GM18861 (cell line): Measurements from ENCODE around the gene DCD.

Experiments
- ATAC-seq: cut with Tn5 transposase; IDR thresholded peaks from one replicate; pipeline ENCODE4 v1.9.1; 2021; ENCODE audit not compliant: unreplicated experiment

DCD gene

DNA sequence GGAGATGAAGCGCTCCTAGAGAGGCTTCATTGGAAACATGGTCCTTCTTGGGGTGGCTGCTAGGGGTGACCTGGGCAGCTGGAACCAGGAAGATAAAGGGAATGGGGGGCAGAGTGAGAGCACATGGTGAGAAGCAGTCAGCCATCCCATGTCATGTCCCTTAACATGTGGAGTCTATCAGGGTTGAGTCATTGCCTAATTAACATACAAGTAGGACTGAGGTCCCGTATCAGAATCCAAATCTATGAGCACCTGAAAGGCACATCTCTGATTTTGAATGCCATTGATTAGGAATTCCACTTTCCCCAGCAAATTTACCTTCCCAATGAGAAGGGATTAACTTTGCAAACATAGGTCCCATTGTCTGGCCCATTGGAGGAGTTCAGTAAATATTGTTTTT is 39.4 kb downstream of the DCD start:
- ATAC-seq: no peak

- no peak for ATAC-seq
These were observed 40.0 kb downstream of the DCD start for GRCh38 chr12:54608156-54608555.

GRCh38 chr12:54606556-54606955 is 41.6 kb downstream of the DCD start:
- ATAC-seq: no peak

DNA sequence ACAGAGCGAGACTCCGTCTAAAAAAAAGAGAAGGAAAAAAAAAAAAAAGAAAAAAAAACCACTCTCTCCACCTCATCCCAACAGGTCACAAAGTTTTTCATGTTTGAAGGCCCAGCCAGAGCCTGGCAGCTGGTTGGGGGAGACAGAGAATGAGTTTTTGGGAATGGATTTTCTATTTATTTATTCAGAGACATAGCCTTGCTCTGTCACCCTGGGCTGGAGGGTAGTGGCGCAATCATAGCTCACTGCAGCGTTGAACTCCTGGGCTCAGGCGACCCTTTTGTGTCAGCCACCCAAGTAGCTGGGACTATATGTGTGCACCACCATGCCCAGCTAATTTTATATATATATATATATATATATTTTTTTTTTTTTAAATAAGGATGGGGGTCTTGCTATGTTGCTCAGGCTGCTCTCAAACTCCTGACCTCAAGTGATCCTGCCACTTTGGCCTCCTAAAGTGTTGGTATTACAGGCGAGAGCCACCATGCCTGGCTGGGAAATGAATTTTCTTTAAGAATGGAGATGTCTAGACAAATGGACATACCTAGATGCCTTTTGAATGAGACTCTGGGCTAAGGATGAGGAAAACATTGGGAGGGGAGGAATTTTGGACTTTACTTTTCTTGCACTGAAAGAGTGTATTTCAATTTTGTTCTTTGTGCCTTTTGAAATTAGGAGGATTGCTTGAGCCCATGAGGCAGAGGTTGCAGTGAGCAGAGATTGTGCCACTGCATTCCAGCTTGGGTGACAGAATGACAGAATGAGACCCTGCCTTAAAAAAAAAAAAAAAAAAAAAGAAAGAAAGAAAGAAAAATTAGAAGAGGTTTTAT is 42.8 kb downstream of the DCD start:
- no peak for ATAC-seq

DNA sequence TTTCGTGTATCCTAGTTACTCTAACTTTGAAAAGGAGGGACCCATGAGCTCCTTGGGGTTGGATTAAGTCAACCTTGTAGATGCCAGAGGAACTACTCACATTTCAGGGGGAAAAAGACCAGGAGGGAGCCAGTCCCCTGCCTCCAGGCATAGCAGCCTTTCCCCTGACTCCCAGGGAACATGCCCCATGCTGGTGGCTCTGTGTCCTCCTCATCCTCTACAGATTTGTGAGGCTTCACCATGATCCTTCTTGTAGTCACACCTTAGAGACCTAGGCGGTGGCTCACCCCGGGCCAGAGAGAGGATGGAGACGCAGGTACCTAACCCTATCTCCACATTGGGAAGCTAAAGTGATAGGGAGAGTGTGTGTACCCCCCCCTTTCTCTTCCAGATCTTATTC is 43.7 kb downstream of the DCD start:
- no peak for ATAC-seq

DNA sequence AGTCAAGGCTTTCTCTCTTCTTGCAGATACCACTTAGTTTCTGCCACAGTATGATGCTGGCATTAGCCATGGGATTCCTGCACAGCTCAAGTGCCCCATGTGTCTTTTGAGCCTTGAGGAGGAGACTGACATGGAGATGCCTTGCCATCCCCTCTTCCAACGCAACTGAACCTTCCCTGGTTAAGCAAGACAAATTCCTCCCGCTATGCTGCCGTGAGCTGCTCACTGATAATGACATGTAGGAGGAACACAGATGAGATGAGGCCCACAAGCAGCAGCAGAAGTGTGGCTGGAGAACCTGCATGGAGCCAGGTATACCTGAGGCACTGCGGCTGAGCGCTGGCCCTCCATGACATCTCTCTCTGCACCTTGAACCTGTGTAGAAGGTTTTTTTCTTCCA is 44.3 kb downstream of the DCD start:
- ATAC-seq: no peak

GRCh38 chr12:54603173-54603814 is 44.9 kb downstream of the DCD start:
- ATAC-seq: peak; percentile 92

DNA sequence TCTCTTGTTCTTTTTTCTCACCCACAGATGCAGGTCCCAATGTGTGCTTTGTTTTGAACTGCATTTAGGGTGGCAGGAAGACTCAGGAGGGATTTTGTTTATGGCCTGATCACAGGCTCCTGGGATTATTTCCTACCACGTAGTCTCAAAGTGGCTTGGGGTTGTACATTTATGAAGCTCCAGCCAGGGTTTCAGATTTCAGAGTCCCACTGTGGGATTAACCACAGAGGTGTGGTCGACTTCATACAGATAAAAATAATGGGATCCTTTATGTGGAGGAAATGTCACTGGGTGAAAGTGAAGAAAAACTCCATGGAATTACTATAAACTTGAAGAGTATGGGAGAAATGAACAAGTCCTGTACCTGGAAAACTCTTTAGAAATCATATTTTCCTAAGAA is 45.5 kb downstream of the DCD start:
- no peak for ATAC-seq

- ATAC-seq: no peak
These were observed 46.3 kb downstream of the DCD start for GRCh38 chr12:54601841-54602240.

DNA sequence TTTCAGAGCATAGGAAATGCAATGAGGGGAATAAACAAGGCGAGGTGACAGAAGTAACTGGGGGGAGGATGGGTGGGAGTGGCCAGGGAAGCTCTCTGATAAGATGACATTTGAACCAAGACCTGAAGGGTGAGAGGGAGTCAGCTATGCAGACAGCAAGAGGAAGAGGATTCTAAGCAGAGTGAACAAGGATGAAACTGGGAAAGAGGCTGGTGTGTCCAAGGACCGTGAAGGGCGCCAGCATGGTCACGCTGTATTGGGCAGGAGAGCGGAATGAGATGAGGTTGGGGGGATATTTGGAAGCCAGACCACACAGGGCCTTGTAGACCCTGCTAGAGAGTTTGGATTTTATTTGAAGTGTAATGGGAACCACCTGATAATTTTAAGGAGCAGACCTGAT is 49.2 kb downstream of the DCD start:
- ATAC-seq: no peak

GRCh38 chr12:54596526-54596946 is 51.6 kb downstream of the DCD start:
- no peak for ATAC-seq

- no peak for ATAC-seq
These were observed 52.7 kb downstream of the DCD start for GRCh38 chr12:54595471-54595870.
